Vagina (tissue), 2 donors: ENCODE measurements around the gene AGL.

Experiments
- POLR2A ChIP-seq, 2 donors: fragments of 450-650 bp; IDR thresholded peaks; one replicate each; pipeline ENCODE4 v1.6.1; 2017; ENCODE audit warnings: antibody characterized with exemption in 2 of 2, mild to moderate bottlenecking in 2 of 2, moderate library complexity in 2 of 2
- TF ChIP-seq, protein P1 (sequence below), 3 experiments: fragments of 450-650 bp in 2 of 3; fragments of 200-600 bp in 1 of 3; sonication (generic) in 1 of 3; IDR thresholded peaks; one replicate each; pipeline ENCODE4 v1.5.1; 2017 to 2019; ENCODE audit warnings: antibody characterized with exemption in 3 of 3, mild to moderate bottlenecking in 2 of 3, moderate library complexity in 2 of 3

DNA sequence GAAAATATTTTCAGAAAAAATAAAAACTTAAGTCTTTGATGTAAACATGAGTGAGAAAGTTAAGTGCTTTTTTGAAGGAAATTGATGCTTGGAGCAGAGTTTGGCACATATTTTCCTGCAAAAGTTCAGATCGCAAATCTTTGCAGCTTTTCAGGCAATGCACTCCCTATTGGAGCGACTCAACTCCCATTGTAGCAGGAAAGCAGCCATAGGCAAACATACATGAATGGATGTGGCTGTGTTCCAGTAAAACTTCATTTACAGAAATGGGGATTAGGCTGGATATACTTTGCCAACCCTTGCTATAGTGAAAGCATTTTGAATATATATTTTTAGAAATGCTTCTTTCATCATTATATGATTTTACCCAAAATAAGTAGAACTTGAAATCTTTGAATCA lies 8.1 kb downstream of the AGL start:
- TF ChIP-seq, protein P1, sequence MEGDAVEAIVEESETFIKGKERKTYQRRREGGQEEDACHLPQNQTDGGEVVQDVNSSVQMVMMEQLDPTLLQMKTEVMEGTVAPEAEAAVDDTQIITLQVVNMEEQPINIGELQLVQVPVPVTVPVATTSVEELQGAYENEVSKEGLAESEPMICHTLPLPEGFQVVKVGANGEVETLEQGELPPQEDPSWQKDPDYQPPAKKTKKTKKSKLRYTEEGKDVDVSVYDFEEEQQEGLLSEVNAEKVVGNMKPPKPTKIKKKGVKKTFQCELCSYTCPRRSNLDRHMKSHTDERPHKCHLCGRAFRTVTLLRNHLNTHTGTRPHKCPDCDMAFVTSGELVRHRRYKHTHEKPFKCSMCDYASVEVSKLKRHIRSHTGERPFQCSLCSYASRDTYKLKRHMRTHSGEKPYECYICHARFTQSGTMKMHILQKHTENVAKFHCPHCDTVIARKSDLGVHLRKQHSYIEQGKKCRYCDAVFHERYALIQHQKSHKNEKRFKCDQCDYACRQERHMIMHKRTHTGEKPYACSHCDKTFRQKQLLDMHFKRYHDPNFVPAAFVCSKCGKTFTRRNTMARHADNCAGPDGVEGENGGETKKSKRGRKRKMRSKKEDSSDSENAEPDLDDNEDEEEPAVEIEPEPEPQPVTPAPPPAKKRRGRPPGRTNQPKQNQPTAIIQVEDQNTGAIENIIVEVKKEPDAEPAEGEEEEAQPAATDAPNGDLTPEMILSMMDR (IDR thresholded peaks at IDR 0.05) = no peak
- no peak for TF ChIP-seq POLR2A (IDR thresholded peaks at IDR 0.05)
